GM23338 (cell line): ENCODE results near the gene TCP11. TPM values are rescaled to one million over a fixed set of nuclear protein-coding genes. Genes with fewer than 3 reads are reported as not detected.

Experiments used
- ATAC-seq: fragments of 200-7000 bp; cut with Tn5 transposase; 3 replicates; pipeline ENCODE4 v1.9.1; 2020
- DNase-seq: peaks from one replicate; pipeline ENCODE4 v3.0.0-alpha.2; 2015; ENCODE audit warnings: low spot score
- H2AFZ ChIP-seq: fragments of 200-600 bp; sonication (generic); 2 replicates; pipeline ENCODE4 v1.8.0; 2016; ENCODE audit warnings: antibody characterized with exemption, mild to moderate bottlenecking, moderate library complexity
- H3F3A ChIP-seq: fragments of 200-600 bp; sonication (generic); replicated peaks from 2 replicates; pipeline ENCODE4 v1.8.0; 2017; ENCODE audit warnings: antibody characterized with exemption, mixed run types, low read depth
- H3K27ac ChIP-seq: fragments of 200-600 bp; sonication (generic); 2 replicates; pipeline ENCODE4 v1.6.1; 2016; ENCODE audit warnings: low read depth
- H3K27me3 ChIP-seq: fragments of 200-600 bp; sonication (generic); 2 replicates; pipeline ENCODE4 v1.8.0; 2016; ENCODE audit warnings: mild to moderate bottlenecking, mixed run types, moderate library complexity; ENCODE audit not compliant: insufficient read depth
- H3K36me3 ChIP-seq: fragments of 200-600 bp; sonication (generic); 2 replicates; pipeline ENCODE4 v1.8.0; 2016; ENCODE audit warnings: mild to moderate bottlenecking; ENCODE audit not compliant: insufficient read depth
- H3K4me1 ChIP-seq: fragments of 200-600 bp; sonication (generic); 2 replicates; pipeline ENCODE4 v1.8.0; 2016; ENCODE audit warnings: mild to moderate bottlenecking, moderate library complexity; ENCODE audit not compliant: insufficient read depth
- H3K4me2 ChIP-seq: fragments of 200-600 bp; sonication (generic); 2 replicates; pipeline ENCODE4 v1.7.1; 2017; ENCODE audit warnings: mixed run types
- H3K4me3 ChIP-seq: fragments of 200-600 bp; sonication (generic); 2 replicates; pipeline ENCODE4 v1.6.1; 2016; ENCODE audit warnings: mixed run types
- H3K79me2 ChIP-seq: fragments of 200-600 bp; sonication (generic); replicated peaks from 2 replicates; pipeline ENCODE4 v1.8.0; 2017; ENCODE audit warnings: mild to moderate bottlenecking; ENCODE audit not compliant: insufficient read depth
- H3K9me2 ChIP-seq: fragments of 200-600 bp; sonication (generic); 2 replicates; pipeline ENCODE4 v1.8.0; 2017; ENCODE audit not compliant: insufficient read depth
- H4K20me1 ChIP-seq: fragments of 200-600 bp; sonication (generic); replicated peaks from 2 replicates; pipeline ENCODE4 v1.8.0; 2017; ENCODE audit warnings: mild to moderate bottlenecking; ENCODE audit not compliant: insufficient read depth
- H3K27ac Mint-ChIP-seq: 2 replicates; pipeline ENCODE4 v1.8.0; 2020; ENCODE audit warnings: inconsistent platforms, mild to moderate bottlenecking, moderate library complexity, mixed read lengths
- H3K27me3 Mint-ChIP-seq: 3 replicates; pipeline ENCODE4 v1.8.0; 2022; ENCODE audit warnings: low read depth, mild to moderate bottlenecking, moderate library complexity, mixed read lengths, inconsistent platforms; ENCODE audit not compliant: insufficient read depth, poor library complexity
- H3K36me3 Mint-ChIP-seq: 3 replicates; pipeline ENCODE4 v1.8.0; 2021; ENCODE audit warnings: low read depth, mild to moderate bottlenecking, inconsistent platforms, moderate library complexity, mixed read lengths
- H3K4me1 Mint-ChIP-seq: 3 replicates; pipeline ENCODE4 v1.8.0; 2020; ENCODE audit warnings: mild to moderate bottlenecking, inconsistent platforms, mixed read lengths
- H3K4me3 Mint-ChIP-seq: 3 replicates; pipeline ENCODE4 v1.8.0; 2021; ENCODE audit warnings: moderate library complexity, mild to moderate bottlenecking, inconsistent platforms, mixed read lengths
- H3K9me3 Mint-ChIP-seq: 3 replicates; pipeline ENCODE4 v1.8.0; 2020; ENCODE audit warnings: moderate library complexity, mild to moderate bottlenecking, inconsistent platforms, mixed read lengths
- CREB1 ChIP-seq: fragments of 250-450 bp; sonication (Bioruptor Pico); IDR thresholded peaks from 2 replicates; pipeline ENCODE4 v1.5.0; 2020; ENCODE audit warnings: low read depth, mild to moderate bottlenecking, moderate library complexity
- EZH2 ChIP-seq: fragments of 200-600 bp; sonication (generic); IDR thresholded peaks from one replicate; pipeline ENCODE4 v1.8.0; 2017; ENCODE audit warnings: antibody characterized with exemption, mild to moderate bottlenecking, low read depth; ENCODE audit not compliant: unreplicated experiment
- EZH2phosphoT487 ChIP-seq: fragments of 200-600 bp; sonication (generic); IDR thresholded peaks from one replicate; pipeline ENCODE4 v1.8.1; 2018; ENCODE audit warnings: antibody characterized with exemption; ENCODE audit not compliant: unreplicated experiment
- JUNB ChIP-seq: IDR thresholded peaks from one replicate; pipeline ENCODE4 v1.6.1; 2016; ENCODE audit warnings: antibody characterized with exemption; ENCODE audit not compliant: unreplicated experiment
- NANOG ChIP-seq: IDR thresholded peaks from 2 replicates; pipeline ENCODE4 v1.6.1; 2016; ENCODE audit warnings: antibody characterized with exemption, borderline replicate concordance
- POLR2AphosphoS5 ChIP-seq: IDR thresholded peaks from 2 replicates; pipeline ENCODE4 v1.6.1; 2016; ENCODE audit warnings: antibody characterized with exemption, low read depth
- STAT1 ChIP-seq: IDR thresholded peaks from one replicate; pipeline ENCODE4 v1.6.1; 2016; ENCODE audit warnings: antibody characterized with exemption; ENCODE audit not compliant: unreplicated experiment
- ZNF114 ChIP-seq: fragments of 250-450 bp; sonication (Bioruptor Pico); IDR thresholded peaks from 2 replicates; pipeline ENCODE4 v1.5.0; 2020; ENCODE audit warnings: mild to moderate bottlenecking, moderate library complexity
- ZNF331 ChIP-seq: fragments of 250-450 bp; sonication (Bioruptor Pico); IDR thresholded peaks from 2 replicates; pipeline ENCODE4 v1.5.0; 2020; ENCODE audit warnings: low read depth, mild to moderate bottlenecking, moderate library complexity
- polyA plus RNA-seq: library from polyadenylated mRNA; unstranded; fragments of >200 nt; fragmentation: Nextera tagmentation; extraction: Ambion mirVana; gene quantifications from 2 replicates; pipeline ENCODE4 v1.2.1, GENCODE V29; 2016
- total RNA-seq: library from RNA; depleted of rRNA; stranded (reverse); fragments of >200 nt; shearing (Covaris generic); gene quantifications from 2 replicates; pipeline ENCODE4 v1.2.3, GENCODE V29; 2014
- TF ChIP-seq, protein P1 (sequence below): fragments of 250-450 bp; sonication (Bioruptor Pico); IDR thresholded peaks from 2 replicates; pipeline ENCODE4 v1.5.0; 2020; ENCODE audit warnings: mild to moderate bottlenecking, moderate library complexity
- TF ChIP-seq, protein P2 (sequence below): IDR thresholded peaks from one replicate; pipeline ENCODE4 v1.6.1; 2018; ENCODE audit warnings: antibody characterized with exemption; ENCODE audit not compliant: unreplicated experiment
- TF ChIP-seq, protein P3 (sequence below): IDR thresholded peaks from 2 replicates; pipeline ENCODE4 v1.6.1; 2016; ENCODE audit warnings: antibody characterized with exemption
- TF ChIP-seq, protein P4 (sequence below), 2 experiments: fragments of 200-600 bp in 1 of 2; sonication (generic) in 1 of 2; conservative IDR thresholded peaks; 2 replicates each; pipeline versions ENCODE4 v1.5.1 to v1.6.1; 2016 to 2017; ENCODE audit warnings: antibody characterized with exemption in 2 of 2, low read depth in 2 of 2, mild to moderate bottlenecking in 2 of 2, moderate library complexity in 1 of 2

The TCP11 gene
- total and polyA plus RNA-seq, 2 experiments from 2014 or later = not detected

GRCh38 chr6:35163836-35164235, 22.7 kb upstream of the TCP11 start:
- TF ChIP-seq POLR2AphosphoS5 (no peak), ZNF331 (no peak), NANOG (no peak), JUNB (no peak), STAT1 (no peak), EZH2phosphoT487 (no peak), ZNF114 (CRISPR knock-in tag) (no peak), CREB1 (CRISPR knock-in tag) (no peak), EZH2 (no peak)
- TF ChIP-seq, protein P1, sequence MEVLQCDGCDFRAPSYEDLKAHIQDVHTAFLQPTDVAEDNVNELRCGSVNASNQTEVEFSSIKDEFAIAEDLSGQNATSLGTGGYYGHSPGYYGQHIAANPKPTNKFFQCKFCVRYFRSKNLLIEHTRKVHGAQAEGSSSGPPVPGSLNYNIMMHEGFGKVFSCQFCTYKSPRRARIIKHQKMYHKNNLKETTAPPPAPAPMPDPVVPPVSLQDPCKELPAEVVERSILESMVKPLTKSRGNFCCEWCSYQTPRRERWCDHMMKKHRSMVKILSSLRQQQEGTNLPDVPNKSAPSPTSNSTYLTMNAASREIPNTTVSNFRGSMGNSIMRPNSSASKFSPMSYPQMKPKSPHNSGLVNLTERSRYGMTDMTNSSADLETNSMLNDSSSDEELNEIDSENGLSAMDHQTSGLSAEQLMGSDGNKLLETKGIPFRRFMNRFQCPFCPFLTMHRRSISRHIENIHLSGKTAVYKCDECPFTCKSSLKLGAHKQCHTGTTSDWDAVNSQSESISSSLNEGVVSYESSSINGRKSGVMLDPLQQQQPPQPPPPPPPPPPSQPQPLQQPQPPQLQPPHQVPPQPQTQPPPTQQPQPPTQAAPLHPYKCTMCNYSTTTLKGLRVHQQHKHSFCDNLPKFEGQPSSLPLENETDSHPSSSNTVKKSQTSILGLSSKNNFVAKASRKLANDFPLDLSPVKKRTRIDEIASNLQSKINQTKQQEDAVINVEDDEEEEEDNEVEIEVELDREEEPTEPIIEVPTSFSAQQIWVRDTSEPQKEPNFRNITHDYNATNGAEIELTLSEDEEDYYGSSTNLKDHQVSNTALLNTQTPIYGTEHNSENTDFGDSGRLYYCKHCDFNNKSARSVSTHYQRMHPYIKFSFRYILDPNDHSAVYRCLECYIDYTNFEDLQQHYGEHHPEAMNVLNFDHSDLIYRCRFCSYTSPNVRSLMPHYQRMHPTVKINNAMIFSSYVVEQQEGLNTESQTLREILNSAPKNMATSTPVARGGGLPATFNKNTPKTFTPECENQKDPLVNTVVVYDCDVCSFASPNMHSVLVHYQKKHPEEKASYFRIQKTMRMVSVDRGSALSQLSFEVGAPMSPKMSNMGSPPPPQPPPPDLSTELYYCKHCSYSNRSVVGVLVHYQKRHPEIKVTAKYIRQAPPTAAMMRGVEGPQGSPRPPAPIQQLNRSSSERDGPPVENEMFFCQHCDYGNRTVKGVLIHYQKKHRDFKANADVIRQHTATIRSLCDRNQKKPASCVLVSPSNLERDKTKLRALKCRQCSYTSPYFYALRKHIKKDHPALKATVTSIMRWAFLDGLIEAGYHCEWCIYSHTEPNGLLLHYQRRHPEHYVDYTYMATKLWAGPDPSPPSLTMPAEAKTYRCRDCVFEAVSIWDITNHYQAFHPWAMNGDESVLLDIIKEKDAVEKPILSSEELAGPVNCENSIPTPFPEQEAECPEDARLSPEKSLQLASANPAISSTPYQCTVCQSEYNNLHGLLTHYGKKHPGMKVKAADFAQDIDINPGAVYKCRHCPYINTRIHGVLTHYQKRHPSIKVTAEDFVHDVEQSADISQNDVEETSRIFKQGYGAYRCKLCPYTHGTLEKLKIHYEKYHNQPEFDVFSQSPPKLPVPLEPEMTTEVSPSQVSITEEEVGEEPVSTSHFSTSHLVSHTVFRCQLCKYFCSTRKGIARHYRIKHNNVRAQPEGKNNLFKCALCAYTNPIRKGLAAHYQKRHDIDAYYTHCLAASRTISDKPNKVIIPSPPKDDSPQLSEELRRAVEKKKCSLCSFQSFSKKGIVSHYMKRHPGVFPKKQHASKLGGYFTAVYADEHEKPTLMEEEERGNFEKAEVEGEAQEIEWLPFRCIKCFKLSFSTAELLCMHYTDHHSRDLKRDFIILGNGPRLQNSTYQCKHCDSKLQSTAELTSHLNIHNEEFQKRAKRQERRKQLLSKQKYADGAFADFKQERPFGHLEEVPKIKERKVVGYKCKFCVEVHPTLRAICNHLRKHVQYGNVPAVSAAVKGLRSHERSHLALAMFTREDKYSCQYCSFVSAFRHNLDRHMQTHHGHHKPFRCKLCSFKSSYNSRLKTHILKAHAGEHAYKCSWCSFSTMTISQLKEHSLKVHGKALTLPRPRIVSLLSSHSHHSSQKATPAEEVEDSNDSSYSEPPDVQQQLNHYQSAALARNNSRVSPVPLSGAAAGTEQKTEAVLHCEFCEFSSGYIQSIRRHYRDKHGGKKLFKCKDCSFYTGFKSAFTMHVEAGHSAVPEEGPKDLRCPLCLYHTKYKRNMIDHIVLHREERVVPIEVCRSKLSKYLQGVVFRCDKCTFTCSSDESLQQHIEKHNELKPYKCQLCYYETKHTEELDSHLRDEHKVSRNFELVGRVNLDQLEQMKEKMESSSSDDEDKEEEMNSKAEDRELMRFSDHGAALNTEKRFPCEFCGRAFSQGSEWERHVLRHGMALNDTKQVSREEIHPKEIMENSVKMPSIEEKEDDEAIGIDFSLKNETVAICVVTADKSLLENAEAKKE (CRISPR knock-in tag) = no peak
- TF ChIP-seq, protein P2, sequence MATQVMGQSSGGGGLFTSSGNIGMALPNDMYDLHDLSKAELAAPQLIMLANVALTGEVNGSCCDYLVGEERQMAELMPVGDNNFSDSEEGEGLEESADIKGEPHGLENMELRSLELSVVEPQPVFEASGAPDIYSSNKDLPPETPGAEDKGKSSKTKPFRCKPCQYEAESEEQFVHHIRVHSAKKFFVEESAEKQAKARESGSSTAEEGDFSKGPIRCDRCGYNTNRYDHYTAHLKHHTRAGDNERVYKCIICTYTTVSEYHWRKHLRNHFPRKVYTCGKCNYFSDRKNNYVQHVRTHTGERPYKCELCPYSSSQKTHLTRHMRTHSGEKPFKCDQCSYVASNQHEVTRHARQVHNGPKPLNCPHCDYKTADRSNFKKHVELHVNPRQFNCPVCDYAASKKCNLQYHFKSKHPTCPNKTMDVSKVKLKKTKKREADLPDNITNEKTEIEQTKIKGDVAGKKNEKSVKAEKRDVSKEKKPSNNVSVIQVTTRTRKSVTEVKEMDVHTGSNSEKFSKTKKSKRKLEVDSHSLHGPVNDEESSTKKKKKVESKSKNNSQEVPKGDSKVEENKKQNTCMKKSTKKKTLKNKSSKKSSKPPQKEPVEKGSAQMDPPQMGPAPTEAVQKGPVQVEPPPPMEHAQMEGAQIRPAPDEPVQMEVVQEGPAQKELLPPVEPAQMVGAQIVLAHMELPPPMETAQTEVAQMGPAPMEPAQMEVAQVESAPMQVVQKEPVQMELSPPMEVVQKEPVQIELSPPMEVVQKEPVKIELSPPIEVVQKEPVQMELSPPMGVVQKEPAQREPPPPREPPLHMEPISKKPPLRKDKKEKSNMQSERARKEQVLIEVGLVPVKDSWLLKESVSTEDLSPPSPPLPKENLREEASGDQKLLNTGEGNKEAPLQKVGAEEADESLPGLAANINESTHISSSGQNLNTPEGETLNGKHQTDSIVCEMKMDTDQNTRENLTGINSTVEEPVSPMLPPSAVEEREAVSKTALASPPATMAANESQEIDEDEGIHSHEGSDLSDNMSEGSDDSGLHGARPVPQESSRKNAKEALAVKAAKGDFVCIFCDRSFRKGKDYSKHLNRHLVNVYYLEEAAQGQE = no peak
- TF ChIP-seq, protein P3, sequence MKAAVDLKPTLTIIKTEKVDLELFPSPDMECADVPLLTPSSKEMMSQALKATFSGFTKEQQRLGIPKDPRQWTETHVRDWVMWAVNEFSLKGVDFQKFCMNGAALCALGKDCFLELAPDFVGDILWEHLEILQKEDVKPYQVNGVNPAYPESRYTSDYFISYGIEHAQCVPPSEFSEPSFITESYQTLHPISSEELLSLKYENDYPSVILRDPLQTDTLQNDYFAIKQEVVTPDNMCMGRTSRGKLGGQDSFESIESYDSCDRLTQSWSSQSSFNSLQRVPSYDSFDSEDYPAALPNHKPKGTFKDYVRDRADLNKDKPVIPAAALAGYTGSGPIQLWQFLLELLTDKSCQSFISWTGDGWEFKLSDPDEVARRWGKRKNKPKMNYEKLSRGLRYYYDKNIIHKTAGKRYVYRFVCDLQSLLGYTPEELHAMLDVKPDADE = no peak
- TF ChIP-seq, protein P4, sequence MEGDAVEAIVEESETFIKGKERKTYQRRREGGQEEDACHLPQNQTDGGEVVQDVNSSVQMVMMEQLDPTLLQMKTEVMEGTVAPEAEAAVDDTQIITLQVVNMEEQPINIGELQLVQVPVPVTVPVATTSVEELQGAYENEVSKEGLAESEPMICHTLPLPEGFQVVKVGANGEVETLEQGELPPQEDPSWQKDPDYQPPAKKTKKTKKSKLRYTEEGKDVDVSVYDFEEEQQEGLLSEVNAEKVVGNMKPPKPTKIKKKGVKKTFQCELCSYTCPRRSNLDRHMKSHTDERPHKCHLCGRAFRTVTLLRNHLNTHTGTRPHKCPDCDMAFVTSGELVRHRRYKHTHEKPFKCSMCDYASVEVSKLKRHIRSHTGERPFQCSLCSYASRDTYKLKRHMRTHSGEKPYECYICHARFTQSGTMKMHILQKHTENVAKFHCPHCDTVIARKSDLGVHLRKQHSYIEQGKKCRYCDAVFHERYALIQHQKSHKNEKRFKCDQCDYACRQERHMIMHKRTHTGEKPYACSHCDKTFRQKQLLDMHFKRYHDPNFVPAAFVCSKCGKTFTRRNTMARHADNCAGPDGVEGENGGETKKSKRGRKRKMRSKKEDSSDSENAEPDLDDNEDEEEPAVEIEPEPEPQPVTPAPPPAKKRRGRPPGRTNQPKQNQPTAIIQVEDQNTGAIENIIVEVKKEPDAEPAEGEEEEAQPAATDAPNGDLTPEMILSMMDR (conservative IDR thresholded peaks at IDR 0.05; ENCODE audit: low read depth in 2 of 2) = no peak
- Histone ChIP-seq H3K4me2 (no peak overlapping the region), H3K79me2 (no peaks in the 10 kb centered on the region), H4K20me1 (no peaks in the 10 kb centered on the region), H3K36me3 (no peaks in the 10 kb centered on the region), H3K27ac (no peak overlapping the region), H3K4me3 (no peak overlapping the region), H3F3A (no peaks in the 10 kb centered on the region), H3K27me3 (no peaks in the 10 kb centered on the region), H3K4me1 (no peaks in the 10 kb centered on the region), H2AFZ (no peak overlapping the region), H3K9me2 (0 out of 2 replicates have a peak, but pooled peaks cover 2% of the 10 kb centered on the region)
- no peak overlapping the region for H3K27ac Mint-ChIP-seq
- ATAC-seq = no peak
- H3K4me3 Mint-ChIP-seq = no peak overlapping the region
- no peaks in the 10 kb centered on the region for H3K36me3 Mint-ChIP-seq
- H3K9me3 Mint-ChIP-seq = no peaks in the 10 kb centered on the region
- no peak for DNase-seq
- H3K27me3 Mint-ChIP-seq = peaks cover 4% of the 10 kb centered on the region
- H3K4me1 Mint-ChIP-seq = peaks cover 13% of the 10 kb centered on the region
